Pancreas (tissue), 10 donors: ENCODE results near the gene NARF. TPM values are rescaled to one million over a fixed set of nuclear protein-coding genes. Genes with fewer than 3 reads are reported as not detected.

ENCODE experiments used
- ATAC-seq, 4 donors: fragments of 200-7000 bp; cut with Tn5 transposase; one replicate each; pipeline versions ENCODE4 v1.8.0 to v1.9.1; 2020; ENCODE audit warnings: mild to moderate bottlenecking in 4 of 4, moderate library complexity in 4 of 4
- DNase-seq, 6 donors: peaks; one replicate each; pipeline ENCODE4 v3.0.0-alpha.2; 2020
- FAIRE-seq: peaks from 2 replicates; lab custom pipeline; 2012; peaks lifted over from hg19 to GRCh38; lab: Jason Lieb, UNC
- H3K27ac ChIP-seq, 4 donors: fragments of 200-600 bp; sonication (generic); 1 replicate in 3 of 4; 2 replicates in 1 of 4; pipeline versions ENCODE4 v1.5.0 to v1.8.0; 2020
- H3K27me3 ChIP-seq, 4 donors: fragments of 200-600 bp; one replicate each; pipeline ENCODE4 v1.8.0; 2021
- H3K36me3 ChIP-seq, 3 donors: fragments of 200-600 bp; sonication (generic) in 1 of 3; one replicate each; pipeline versions ENCODE4 v1.5.0 to v1.8.0; 2020 to 2021
- H3K4me1 ChIP-seq, 3 donors: fragments of 200-600 bp; one replicate each; pipeline ENCODE4 v1.8.0; 2021
- H3K4me3 ChIP-seq, 4 donors: fragments of 200-600 bp; sonication (generic) in 2 of 4; one replicate each; pipeline versions ENCODE4 v1.5.0 to v1.8.0; 2020 to 2021
- H3K9me3 ChIP-seq, 4 donors: fragments of 200-600 bp; one replicate each; pipeline ENCODE4 v1.8.0; 2021
- WGBS, 2 donors: extraction: QIAGEN DNeasy Blood & Tissue Kit; methylation state at CpG; one replicate each; pipeline ENCODE4 v1.1.7; 2013; 5-methylcytosine and 5-hydroxymethylcytosine counted together
- intact Hi-C, 3 donors: fragments of 100-400 bp; cut with DNase I; formaldehyde crosslinking; loops; one replicate each; pipeline versions ENCODE4 v1.11.1 to v1.14.2; 2022
- polyA plus RNA-seq, 2 donors: library from polyadenylated mRNA; stranded (reverse); fragments of 200-250 nt; gene quantifications; one replicate each; pipeline ENCODE4 v1.2.3, GENCODE V29; 2013
- total RNA-seq, 6 donors: library from RNA; stranded (reverse); fragmentation: NEBNext Ultra II Directional in 4 of 6; extraction: Animal tissue kit (Norgen Biotek cat#: 25700) in 4 of 6; gene quantifications; one replicate each; pipeline versions ENCODE4 v1.2.1 to v1.2.4, GENCODE V29; 2021 to 2023
- TF ChIP-seq, protein P1 (sequence below), 4 donors: fragments of 200-600 bp; sonication (generic) in 3 of 4; IDR thresholded peaks; one replicate each; pipeline versions ENCODE4 v1.5.0 to v1.8.0; 2021; ENCODE audit warnings: antibody characterized with exemption in 4 of 4
- donor health status: healthy with polysubstance abuse.
- donor health status: DM: no; HTN: no; CAD: no; lungs with moderate emphysema.
- donor health status: DM: no; HTN: no; CAD: no.
- donor health status: control.
- donor health status: control.
- donor health status: Bipolar disorder and iron deficiency.
- donor health status: DM: yes; HTN: yes; CAD: no.
- donor health status: DM: no; HTN: no; CAD: no.
- donor health status: DM: no; HTN: no; CAD: no.
- donor health status: DM: yes; HTN: yes; CAD: no.

Gene NARF
- total and polyA plus RNA-seq, 8 donors, result 21.3 to 96.9 (median 34.1) TPM

DNA sequence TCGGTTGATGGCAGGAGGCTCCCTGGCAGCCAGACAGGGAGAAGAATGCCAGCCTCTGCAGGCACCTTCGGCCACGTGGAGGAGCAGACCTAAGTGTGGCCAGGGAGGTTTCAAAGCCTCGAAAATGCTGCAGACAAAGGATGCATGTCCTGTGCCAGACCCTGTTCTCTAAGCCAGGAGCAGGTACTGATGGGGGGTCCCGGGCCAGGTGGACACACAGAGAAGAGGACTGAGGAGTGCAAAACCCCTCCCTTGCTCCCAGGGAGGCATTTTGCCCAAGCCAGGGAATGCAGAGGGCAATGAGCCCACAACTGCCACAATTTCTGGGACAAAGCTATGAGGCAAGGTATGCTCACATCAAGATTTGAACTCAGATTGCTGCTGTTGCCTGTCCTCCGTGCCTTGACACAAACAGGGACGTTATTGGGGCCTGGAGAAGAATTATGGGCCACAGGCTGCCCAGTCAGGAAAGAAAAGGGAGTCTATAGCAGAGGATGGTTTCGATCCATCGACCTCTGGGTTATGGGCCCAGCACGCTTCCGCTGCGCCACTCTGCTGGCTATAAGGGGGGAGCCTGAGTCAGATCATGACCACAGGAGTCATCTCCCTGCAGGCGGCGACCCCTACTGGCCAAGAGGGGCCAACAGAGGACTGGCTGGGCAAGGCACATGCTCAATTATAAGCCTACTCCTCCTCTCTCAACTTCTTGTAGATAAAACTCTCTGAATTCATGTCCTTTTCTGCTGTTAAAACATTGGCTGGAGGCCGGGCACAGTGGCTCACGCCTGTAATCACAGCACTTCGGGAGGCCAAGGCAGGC is 35.9 kb downstream of the NARF start:
- Histone ChIP-seq H3K4me1 (peaks cover 0 to 3% (median 0%) of the 10 kb centered on the region in 3 donors), H3K36me3 (no peaks in the 10 kb centered on the region), H3K9me3 (no peaks in the 10 kb centered on the region), H3K27me3 (no peaks in the 10 kb centered on the region), H3K4me3 (no peak overlapping the region), H3K27ac (peak overlapping the region in 3 of 4 donors; percentile 0 to 46 (median 30))
- ATAC-seq (peak; percentile 57 to 86 (median 82)), FAIRE-seq (no peak), DNase-seq (peak; percentile 82 to 94 (median 92))
- intact Hi-C loops, result loop anchor here in 1 of 3 donors (10.0 kb wide), 1 partner anchor 140 kb away; the partner anchor contains the start of gene TEX19
- TF ChIP-seq, protein P1, sequence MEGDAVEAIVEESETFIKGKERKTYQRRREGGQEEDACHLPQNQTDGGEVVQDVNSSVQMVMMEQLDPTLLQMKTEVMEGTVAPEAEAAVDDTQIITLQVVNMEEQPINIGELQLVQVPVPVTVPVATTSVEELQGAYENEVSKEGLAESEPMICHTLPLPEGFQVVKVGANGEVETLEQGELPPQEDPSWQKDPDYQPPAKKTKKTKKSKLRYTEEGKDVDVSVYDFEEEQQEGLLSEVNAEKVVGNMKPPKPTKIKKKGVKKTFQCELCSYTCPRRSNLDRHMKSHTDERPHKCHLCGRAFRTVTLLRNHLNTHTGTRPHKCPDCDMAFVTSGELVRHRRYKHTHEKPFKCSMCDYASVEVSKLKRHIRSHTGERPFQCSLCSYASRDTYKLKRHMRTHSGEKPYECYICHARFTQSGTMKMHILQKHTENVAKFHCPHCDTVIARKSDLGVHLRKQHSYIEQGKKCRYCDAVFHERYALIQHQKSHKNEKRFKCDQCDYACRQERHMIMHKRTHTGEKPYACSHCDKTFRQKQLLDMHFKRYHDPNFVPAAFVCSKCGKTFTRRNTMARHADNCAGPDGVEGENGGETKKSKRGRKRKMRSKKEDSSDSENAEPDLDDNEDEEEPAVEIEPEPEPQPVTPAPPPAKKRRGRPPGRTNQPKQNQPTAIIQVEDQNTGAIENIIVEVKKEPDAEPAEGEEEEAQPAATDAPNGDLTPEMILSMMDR (IDR thresholded peaks at IDR 0.05), result peak; percentile 72 to 80 (median 76)
- 1 to 2% methylated on average over 17 of the region's 17 CpGs for WGBS, 2 donors

GRCh38 chr17:82495844-82496528 is 37.4 kb downstream of the NARF start:
- WGBS, 2 donors, result 81 to 84% methylated on average over 11 to 12 of the region's 12 CpGs
- Histone ChIP-seq H3K4me1 (peaks cover 0 to 3% (median 0%) of the 10 kb centered on the region in 3 donors), H3K4me3 (no peak overlapping the region), H3K27me3 (no peaks in the 10 kb centered on the region), H3K36me3 (no peaks in the 10 kb centered on the region), H3K9me3 (no peaks in the 10 kb centered on the region), H3K27ac (peak overlapping the region in 1 of 4 donors; percentile 76)
- TF ChIP-seq, protein P1 (IDR thresholded peaks at IDR 0.05), result no peak
- FAIRE-seq, result no peak
- intact Hi-C loops, result loop anchor here in 1 of 3 donors (10.0 kb wide), 1 partner anchor 141 kb away; the partner anchor contains the start of gene TEX19
- no peak for ATAC-seq
- DNase-seq, result peak in 3 of 6 donors; percentile 26 to 59 (median 46)

DNA sequence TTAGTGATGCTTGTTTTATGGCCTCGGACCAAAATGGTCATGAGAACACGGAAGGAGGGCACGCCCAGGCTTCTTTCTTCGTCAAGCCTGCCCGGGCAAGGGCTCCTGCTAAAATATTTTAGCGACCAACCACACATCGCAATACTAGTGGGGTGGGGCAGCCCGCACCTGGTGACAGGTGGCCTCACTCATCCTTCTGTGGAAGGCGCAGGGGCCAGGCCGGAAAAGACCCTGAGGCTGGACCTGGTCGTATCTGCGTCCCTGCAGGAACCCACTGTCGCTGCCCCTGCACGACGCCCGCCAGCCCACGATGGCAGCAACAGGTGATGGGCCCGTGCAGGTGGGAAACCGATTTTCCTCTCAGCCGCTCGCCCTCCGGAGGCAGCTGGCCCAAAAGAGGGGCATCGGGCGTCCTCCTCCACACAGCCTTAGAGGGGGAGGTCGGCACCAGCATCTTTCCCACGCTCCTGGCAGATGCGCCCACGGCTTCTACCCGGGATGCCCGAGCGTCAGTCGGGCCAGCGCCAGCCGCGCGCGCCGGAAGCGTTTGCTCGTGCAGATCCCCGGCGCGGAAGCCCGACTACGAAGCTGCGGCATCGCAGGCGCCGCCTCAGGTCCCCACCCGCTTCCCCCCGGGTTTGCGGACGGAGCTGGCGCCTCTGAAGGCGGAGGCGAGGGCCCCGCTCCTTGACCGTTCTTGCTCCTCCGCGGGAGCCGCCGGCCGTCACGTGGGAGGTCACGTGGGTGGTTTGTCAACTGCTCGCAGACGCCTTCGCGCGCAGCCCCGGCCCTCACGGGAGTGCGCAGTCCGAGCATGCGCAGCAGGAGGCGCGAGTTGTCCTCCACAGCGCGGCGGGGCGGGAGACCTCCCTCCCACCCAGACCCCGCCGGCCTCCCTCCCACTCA is 38.2 kb downstream of the NARF start:
- H3K36me3 ChIP-seq, result no peaks in the 10 kb centered on the region
- no peaks in the 10 kb centered on the region for H3K9me3 ChIP-seq
- peak; percentile 93 to 99 (median 97) for DNase-seq
- FAIRE-seq, result no peak
- H3K27ac ChIP-seq, result peak overlapping the region; percentile 69 to 79 (median 76)
- intact Hi-C loops, result loop anchor here in 1 of 3 donors (10.0 kb wide), 1 partner anchor 142 kb away; the partner anchor contains the start of gene TEX19
- TF ChIP-seq, protein P1 (IDR thresholded peaks at IDR 0.05), result no peak
- peak; percentile 79 to 86 (median 84) for ATAC-seq
- WGBS, 2 donors, result 15 to 16% methylated on average over 58 to 83 of the region's 83 CpGs
- no peaks in the 10 kb centered on the region for H3K27me3 ChIP-seq
- peaks cover 0 to 3% (median 0%) of the 10 kb centered on the region in 3 donors for H3K4me1 ChIP-seq
- peak overlapping the region; percentile 47 to 61 (median 53) for H3K4me3 ChIP-seq
